Natural killer cell (primary cell): ENCODE measurements around the gene NDRG2. TPM values are rescaled to one million over a fixed set of nuclear protein-coding genes. Genes with fewer than 3 reads are reported as not detected.

Source experiments
- ATAC-seq, 3 donors: fragments of 150-1000 bp in 2 of 3; fragments of 200-7000 bp in 1 of 3; cut with Tn5 transposase; 1 replicate in 1 of 3; 2 replicates in 2 of 3; pipeline ENCODE4 v1.10.0; 2021; ENCODE audit warnings: mild to moderate bottlenecking in 2 of 3, moderate library complexity in 2 of 3
- DNase-seq, 2 donors: peaks; one replicate each; pipeline versions ENCODE4 v3.0.0 to v3.0.0-alpha.2; 2013 to 2021; ENCODE audit warnings: mixed read lengths in 1 of 2
- H3K27ac ChIP-seq: one replicate; pipeline ENCODE4 v1.5.1; 2013; ENCODE audit warnings: mild to moderate bottlenecking, low read length
- H3K27me3 ChIP-seq: one replicate; pipeline ENCODE4 v1.6.1; 2013; ENCODE audit warnings: low read length; ENCODE audit not compliant: control insufficient read depth, insufficient read depth
- H3K36me3 ChIP-seq: one replicate; pipeline ENCODE4 v1.6.1; 2013; ENCODE audit warnings: low read length; ENCODE audit not compliant: control insufficient read depth, insufficient read depth
- H3K4me1 ChIP-seq: one replicate; pipeline ENCODE4 v1.6.1; 2013; ENCODE audit warnings: low read length; ENCODE audit not compliant: control insufficient read depth, insufficient read depth
- H3K4me3 ChIP-seq: one replicate; pipeline ENCODE4 v1.5.1; 2013; ENCODE audit warnings: low read length
- H3K9me3 ChIP-seq: one replicate; pipeline ENCODE4 v1.6.1; 2013; ENCODE audit warnings: low read length; ENCODE audit not compliant: control insufficient read depth, insufficient read depth
- H3K27ac Mint-ChIP-seq, 2 donors: one replicate each; pipeline ENCODE4 v1.8.0; 2022; ENCODE audit warnings: mild to moderate bottlenecking in 2 of 2, mixed read lengths in 2 of 2, moderate library complexity in 1 of 2
- H3K27me3 Mint-ChIP-seq, 2 donors: one replicate each; pipeline ENCODE4 v1.8.0; 2022; ENCODE audit warnings: low read depth in 2 of 2, mixed read lengths in 2 of 2
- H3K36me3 Mint-ChIP-seq: one replicate; pipeline ENCODE4 v1.8.0; 2022; ENCODE audit warnings: mixed read lengths
- H3K4me1 Mint-ChIP-seq, 2 donors: one replicate each; pipeline ENCODE4 v1.8.0; 2022; ENCODE audit warnings: mixed read lengths in 2 of 2
- H3K4me3 Mint-ChIP-seq: one replicate; pipeline ENCODE4 v1.8.0; 2022; ENCODE audit warnings: mild to moderate bottlenecking, moderate library complexity, mixed read lengths
- H3K9me3 Mint-ChIP-seq, 2 donors: one replicate each; pipeline ENCODE4 v1.8.0; 2022; ENCODE audit warnings: mixed read lengths in 2 of 2
- WGBS: methylation state at CpG from one replicate; pipeline ENCODE4 v1.1.7; 2013; ENCODE audit warnings: missing lambda C conversion rate; ENCODE audit not compliant: insufficient coverage; 5-methylcytosine and 5-hydroxymethylcytosine counted together
- intact Hi-C: fragments of 100-400 bp; cut with micrococcal nuclease; formaldehyde crosslinking; loops from one replicate; pipeline ENCODE4 v1.14.2; 2022
- total RNA-seq, 4 donors: library from RNA; stranded (reverse); fragments of 120-200 nt in 1 of 4; gene quantifications; one replicate each; pipeline versions ENCODE4 v1.2.3 to v1.2.4, GENCODE V29; 2013 to 2022
- TF ChIP-seq, protein P1 (sequence below): fragments of 200-600 bp; IDR thresholded peaks from one replicate; pipeline ENCODE4 v1.8.0; 2022; ENCODE audit warnings: antibody characterized with exemption

NDRG2 gene
- total RNA-seq, 3 donors from 2014 or later (not counting 1 experiment from before 2014, with no cell fraction given) = 11.2 to 14.6 (median 13.6) TPM

- Histone ChIP-seq H3K27ac (no peak overlapping the region), H3K27me3 (peaks cover 3% of the 10 kb centered on the region), H3K36me3 (no peaks in the 10 kb centered on the region), H3K4me1 (no peaks in the 10 kb centered on the region), H3K4me3 (no peak overlapping the region), H3K9me3 (no peaks in the 10 kb centered on the region)
- 37% methylated on average over 5 of the region's 6 CpGs for WGBS
- Mint-ChIP-seq H3K27me3 (peaks cover 24 to 35% of the 10 kb centered on the region in 2 donors), H3K4me3 (no peak overlapping the region), H3K9me3 (no peaks in the 10 kb centered on the region), H3K4me1 (no peaks in the 10 kb centered on the region), H3K27ac (no peak overlapping the region), H3K36me3 (no peaks in the 10 kb centered on the region)
- intact Hi-C loops = no loop called here
- DNase-seq (peak in 1 of 2 donors; percentile 35), ATAC-seq (no peak)
- TF ChIP-seq, protein P1, sequence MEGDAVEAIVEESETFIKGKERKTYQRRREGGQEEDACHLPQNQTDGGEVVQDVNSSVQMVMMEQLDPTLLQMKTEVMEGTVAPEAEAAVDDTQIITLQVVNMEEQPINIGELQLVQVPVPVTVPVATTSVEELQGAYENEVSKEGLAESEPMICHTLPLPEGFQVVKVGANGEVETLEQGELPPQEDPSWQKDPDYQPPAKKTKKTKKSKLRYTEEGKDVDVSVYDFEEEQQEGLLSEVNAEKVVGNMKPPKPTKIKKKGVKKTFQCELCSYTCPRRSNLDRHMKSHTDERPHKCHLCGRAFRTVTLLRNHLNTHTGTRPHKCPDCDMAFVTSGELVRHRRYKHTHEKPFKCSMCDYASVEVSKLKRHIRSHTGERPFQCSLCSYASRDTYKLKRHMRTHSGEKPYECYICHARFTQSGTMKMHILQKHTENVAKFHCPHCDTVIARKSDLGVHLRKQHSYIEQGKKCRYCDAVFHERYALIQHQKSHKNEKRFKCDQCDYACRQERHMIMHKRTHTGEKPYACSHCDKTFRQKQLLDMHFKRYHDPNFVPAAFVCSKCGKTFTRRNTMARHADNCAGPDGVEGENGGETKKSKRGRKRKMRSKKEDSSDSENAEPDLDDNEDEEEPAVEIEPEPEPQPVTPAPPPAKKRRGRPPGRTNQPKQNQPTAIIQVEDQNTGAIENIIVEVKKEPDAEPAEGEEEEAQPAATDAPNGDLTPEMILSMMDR = no peak
Measured at GRCh38 chr14:21043974-21044618, 19.2 kb upstream of the NDRG2 start.

GRCh38 chr14:21043387-21043973 lies 18.6 kb upstream of the NDRG2 start:
- no peaks in the 10 kb centered on the region for H3K36me3 Mint-ChIP-seq
- H3K9me3 Mint-ChIP-seq = no peaks in the 10 kb centered on the region
- no peaks in the 10 kb centered on the region for H3K9me3 ChIP-seq
- 88% methylated on average over 1 of the region's 2 CpGs for WGBS
- no peak overlapping the region for H3K27ac ChIP-seq
- peaks cover 27 to 36% of the 10 kb centered on the region in 2 donors for H3K27me3 Mint-ChIP-seq
- no peaks in the 10 kb centered on the region for H3K4me1 Mint-ChIP-seq
- no peak overlapping the region for H3K4me3 Mint-ChIP-seq
- no peaks in the 10 kb centered on the region for H3K36me3 ChIP-seq
- DNase-seq (no peak), ATAC-seq (no peak)
- TF ChIP-seq, protein P1 = no peak
- H3K27ac Mint-ChIP-seq = no peak overlapping the region
- peaks cover 3% of the 10 kb centered on the region for H3K27me3 ChIP-seq
- intact Hi-C loops = no loop called here
- no peaks in the 10 kb centered on the region for H3K4me1 ChIP-seq
- no peak overlapping the region for H3K4me3 ChIP-seq

DNA sequence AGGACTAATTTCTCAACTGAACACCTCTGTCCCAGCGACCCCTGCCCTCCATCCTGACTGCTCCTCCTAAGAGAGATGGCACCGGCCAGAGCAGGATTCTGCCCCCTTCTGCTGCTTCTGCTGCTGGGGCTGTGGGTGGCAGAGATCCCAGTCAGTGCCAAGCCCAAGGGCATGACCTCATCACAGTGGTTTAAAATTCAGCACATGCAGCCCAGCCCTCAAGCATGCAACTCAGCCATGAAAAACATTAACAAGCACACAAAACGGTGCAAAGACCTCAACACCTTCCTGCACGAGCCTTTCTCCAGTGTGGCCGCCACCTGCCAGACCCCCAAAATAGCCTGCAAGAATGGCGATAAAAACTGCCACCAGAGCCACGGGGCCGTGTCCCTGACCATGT lies 18.1 kb upstream of the NDRG2 start:
- Histone ChIP-seq H3K27me3 (peaks cover 3% of the 10 kb centered on the region), H3K4me1 (no peaks in the 10 kb centered on the region), H3K36me3 (no peaks in the 10 kb centered on the region), H3K27ac (no peak overlapping the region), H3K4me3 (no peak overlapping the region), H3K9me3 (no peaks in the 10 kb centered on the region)
- ATAC-seq (no peak), DNase-seq (no peak)
- Mint-ChIP-seq H3K4me3 (no peak overlapping the region), H3K27me3 (peaks cover 32 to 42% of the 10 kb centered on the region in 2 donors), H3K27ac (no peak overlapping the region), H3K9me3 (no peaks in the 10 kb centered on the region), H3K4me1 (no peaks in the 10 kb centered on the region), H3K36me3 (no peaks in the 10 kb centered on the region)
- TF ChIP-seq, protein P1 = no peak
- intact Hi-C loops = no loop called here
- 36% methylated on average over 8 of the region's 8 CpGs for WGBS
